ENCODE measurements around the gene CTNNAL1. TPM values are rescaled to one million over a fixed set of nuclear protein-coding genes. Genes with fewer than 3 reads are reported as not detected.
"Not testable (repeated sequence)": the region's sequence is repeated elsewhere in the genome, so short reads cannot be mapped to it uniquely, and the experiment has no call there.

Gene CTNNAL1, protein sequence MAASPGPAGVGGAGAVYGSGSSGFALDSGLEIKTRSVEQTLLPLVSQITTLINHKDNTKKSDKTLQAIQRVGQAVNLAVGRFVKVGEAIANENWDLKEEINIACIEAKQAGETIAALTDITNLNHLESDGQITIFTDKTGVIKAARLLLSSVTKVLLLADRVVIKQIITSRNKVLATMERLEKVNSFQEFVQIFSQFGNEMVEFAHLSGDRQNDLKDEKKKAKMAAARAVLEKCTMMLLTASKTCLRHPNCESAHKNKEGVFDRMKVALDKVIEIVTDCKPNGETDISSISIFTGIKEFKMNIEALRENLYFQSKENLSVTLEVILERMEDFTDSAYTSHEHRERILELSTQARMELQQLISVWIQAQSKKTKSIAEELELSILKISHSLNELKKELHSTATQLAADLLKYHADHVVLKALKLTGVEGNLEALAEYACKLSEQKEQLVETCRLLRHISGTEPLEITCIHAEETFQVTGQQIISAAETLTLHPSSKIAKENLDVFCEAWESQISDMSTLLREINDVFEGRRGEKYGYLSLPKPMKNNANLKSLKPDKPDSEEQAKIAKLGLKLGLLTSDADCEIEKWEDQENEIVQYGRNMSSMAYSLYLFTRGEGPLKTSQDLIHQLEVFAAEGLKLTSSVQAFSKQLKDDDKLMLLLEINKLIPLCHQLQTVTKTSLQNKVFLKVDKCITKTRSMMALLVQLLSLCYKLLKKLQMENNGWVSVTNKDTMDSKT
- total RNA-seq = 21.7 TPM

GRCh38 chr9:109012876-109013678, at the start of gene CTNNAL1:
TSS of gene CTNNAL1 (minus strand) at chr9:109013499. CDS start at chr9:109013442, 57 bp downstream.
- DNase-seq (ENCODE audit: low spot score) = peak; percentile 93

DNA sequence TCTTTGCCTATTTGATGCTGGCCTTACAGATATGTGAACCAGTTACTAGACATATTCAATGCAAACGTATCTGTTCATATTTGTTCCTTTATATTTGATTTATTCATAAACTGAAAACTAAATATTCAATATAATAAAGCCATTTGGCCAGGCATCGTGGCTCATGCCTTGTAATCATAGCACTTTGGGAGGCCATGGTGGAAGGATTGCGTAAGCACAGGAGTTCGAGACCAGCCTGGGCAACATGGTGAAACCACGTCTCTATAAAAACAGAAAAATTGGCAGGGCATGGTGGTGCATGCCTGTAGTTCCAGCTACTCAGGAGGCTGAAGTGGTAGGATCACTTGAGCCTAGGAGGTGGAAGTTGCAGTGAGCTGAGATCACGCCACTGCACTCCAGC, 49.2 kb upstream of the CTNNAL1 start:
- no peak for DNase-seq (ENCODE audit: low spot score)

- no peak for DNase-seq (ENCODE audit: low spot score)
Observed at GRCh38 chr9:109060191-109060590, 46.9 kb upstream of the CTNNAL1 start.

DNA sequence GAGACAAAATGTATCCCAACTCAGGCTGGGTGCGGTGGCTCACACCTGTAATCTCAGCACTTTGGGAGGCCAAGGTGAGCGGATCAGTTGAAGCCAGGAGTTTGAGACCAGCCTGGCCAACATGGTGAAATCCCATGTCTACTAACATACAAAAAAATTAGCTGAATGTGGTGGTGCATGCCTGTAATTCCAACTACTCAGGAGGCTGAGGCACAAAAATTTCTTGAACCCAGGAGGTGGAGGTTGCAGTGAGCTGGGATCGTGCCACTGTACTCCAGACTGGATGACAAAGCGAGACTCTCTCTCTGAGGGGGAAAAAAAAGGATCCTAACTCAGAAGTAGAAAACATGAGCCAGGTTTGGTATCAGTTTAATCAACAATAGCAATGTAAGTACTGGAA, 39.8 kb upstream of the CTNNAL1 start:
- not testable (repeated sequence) for DNase-seq (ENCODE audit: low spot score)

DNA sequence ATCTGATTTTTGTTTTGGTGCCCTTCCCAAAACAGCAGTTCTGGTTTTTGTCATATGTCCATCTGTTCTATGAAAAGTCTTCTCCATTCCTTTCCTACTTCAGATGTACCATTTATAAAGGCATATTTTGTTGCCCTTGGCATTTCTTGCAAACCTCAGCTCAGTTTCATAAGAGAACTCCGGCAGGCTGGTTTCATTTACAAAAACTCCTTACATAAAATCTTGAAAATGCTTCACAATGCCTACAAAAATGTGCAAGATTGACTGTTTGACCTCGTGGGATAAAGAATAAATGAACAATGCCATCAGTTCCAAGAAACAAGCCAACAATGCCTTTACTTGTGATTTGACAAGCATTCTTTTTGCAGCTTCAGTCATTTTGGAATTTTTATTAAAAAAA, 39.1 kb upstream of the CTNNAL1 start:
- DNase-seq (ENCODE audit: low spot score) = no peak

- DNase-seq (ENCODE audit: low spot score) = no peak
Observed at GRCh38 chr9:109051733-109052132, 38.4 kb upstream of the CTNNAL1 start.

- no peak for DNase-seq (ENCODE audit: low spot score)
Observed at GRCh38 chr9:109050444-109050843, 37.1 kb upstream of the CTNNAL1 start.

- DNase-seq (ENCODE audit: low spot score) = no peak
Observed at GRCh38 chr9:109048822-109049221, 35.5 kb upstream of the CTNNAL1 start.

GRCh38 chr9:109047259-109047658, 34.0 kb upstream of the CTNNAL1 start:
- no peak for DNase-seq (ENCODE audit: low spot score)

DNA sequence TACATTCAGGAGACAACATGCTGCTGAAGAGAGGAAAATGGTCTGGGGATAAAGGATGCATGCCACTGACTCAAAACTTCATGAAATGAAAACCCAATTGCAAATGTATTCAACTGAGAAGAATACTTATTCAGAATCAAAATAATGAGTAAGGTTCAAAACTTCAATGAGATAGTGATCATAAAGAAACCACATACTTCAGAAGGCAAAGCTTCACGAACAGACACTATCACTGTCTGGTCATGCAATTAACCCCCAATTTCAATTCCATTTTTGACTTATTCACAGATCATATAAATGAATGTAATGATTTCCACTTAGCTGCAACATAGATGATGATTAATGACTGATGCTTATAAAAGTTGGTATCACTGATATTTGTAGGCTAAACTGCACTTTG, 33.0 kb upstream of the CTNNAL1 start:
- DNase-seq (ENCODE audit: low spot score) = no peak

DNA sequence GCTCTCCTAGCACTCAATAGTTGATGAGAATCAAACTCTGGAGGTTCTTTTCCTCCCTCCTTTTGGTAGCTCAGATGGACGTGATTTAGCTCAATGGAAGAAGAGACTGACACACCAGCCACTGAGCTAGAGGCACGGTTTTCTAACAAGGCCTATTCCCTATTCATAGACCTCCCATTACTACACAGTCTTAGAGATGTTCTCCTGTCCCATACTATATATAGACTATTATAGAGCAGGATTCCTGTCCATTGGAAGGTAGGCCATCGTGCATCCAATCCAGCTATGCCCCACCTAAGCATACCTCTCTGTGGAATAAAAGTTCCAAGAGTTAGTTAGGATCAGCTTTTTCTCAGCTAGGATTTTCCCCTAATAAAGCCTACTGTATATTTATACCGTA, 30.3 kb upstream of the CTNNAL1 start:
- no peak for DNase-seq (ENCODE audit: low spot score)

DNA sequence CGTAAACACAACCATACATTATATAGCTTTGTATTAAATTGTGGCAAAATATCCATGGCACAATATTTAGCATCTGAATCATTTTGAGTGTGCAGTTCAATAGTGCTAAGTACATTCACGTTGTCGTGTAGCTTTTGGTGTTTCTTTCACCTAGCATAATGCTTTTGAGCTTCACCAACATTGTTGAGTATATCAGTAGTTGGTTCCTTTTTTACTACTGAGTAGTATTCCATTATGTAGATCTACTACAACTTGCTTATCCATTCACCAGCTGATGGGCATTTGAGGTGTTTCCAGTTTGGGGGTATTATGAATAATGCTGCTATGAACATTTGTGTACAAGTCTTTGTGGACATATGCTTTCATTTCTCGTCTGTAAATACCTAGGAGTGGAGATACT, 27.3 kb upstream of the CTNNAL1 start:
- DNase-seq (ENCODE audit: low spot score) = no peak

GRCh38 chr9:109039539-109039938, 26.2 kb upstream of the CTNNAL1 start:
- DNase-seq (ENCODE audit: low spot score) = no peak

DNA sequence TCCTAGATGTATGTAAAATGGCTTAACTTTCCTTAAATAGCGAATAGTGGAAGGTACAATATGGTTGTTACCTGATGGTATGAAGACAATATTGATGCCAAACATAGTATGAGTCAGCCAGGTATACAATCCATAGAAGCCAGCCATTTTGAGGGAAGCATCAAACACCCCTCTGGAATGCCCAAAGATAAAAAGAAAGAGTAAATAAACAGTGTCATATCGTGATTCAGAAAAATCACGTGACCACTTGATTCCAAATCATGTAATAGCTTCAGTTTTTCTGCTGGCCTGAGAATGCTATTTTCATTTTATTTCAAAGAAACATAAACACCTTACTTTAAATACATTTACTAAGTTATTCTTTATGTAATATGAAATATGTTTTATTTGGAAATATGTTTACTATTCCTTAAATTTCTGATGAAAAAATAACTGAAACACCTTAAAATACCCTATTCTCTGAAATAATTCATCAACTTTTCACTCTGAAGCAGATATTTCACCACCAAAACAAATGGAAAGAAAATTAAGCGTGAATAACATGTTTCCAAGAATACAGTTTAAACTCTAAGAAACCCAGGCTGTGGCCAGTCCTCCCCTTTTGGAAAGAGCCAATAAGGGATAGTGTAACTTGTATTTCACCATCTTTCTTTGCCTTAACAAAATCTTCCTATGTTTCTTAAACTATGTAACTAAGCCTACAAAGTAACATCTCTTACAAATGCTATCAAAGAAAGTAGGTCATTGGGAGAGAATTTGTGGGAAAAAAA, 24.8 kb upstream of the CTNNAL1 start:
- DNase-seq (ENCODE audit: low spot score) = no peak

DNA sequence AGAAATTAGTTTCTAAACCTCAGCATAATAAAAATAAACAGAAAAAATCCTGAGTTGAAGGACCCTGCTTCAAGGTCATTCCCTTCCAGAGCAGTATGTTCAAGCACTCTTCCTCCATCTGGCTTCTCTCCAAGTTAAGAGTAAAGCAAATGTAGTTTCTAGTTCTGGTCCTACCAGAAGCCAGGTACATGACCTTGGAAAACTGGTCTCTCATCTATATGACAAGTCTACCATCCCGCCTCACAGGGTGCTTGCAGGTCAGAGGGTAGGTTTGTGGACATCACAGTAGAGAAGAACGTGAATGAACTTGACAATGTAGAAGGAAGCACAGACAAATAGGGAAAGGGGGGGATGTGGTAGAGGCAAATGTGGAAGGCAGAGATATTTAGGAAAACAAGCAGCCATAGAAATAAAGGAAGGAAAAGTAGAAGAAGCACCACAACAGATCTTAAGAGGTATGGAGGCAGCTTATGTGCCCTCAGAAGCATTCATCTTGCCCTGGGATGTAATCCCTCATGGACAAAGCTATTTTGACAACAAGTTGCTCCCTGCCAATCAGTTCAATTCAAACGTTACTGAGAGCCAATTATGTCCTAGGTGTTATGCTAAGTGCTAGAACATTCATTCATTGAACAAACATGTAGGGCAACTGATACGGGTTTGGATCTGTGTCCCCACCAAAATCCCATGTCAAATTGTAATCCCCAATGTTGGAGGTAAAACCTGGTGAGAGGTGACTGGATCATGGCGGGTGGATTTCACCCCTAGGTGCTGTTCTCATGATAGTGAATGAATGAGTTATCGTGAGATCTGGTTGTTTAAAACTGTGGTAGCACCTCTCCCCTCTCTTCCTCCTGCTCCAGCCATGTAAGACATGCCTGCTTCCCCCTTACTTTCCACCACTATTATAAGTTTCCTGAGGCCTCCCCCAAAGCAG, 23.7 kb upstream of the CTNNAL1 start:
- no peak for DNase-seq (ENCODE audit: low spot score)

GRCh38 chr9:109035684-109036423, 22.6 kb upstream of the CTNNAL1 start:
- DNase-seq (ENCODE audit: low spot score) = peak; percentile 69

GRCh38 chr9:109033941-109034700, 20.8 kb upstream of the CTNNAL1 start:
- no peak for DNase-seq (ENCODE audit: low spot score)

GRCh38 chr9:109031241-109031640, 17.9 kb upstream of the CTNNAL1 start:
- DNase-seq (ENCODE audit: low spot score) = no peak

- DNase-seq (ENCODE audit: low spot score) = no peak
Observed at GRCh38 chr9:109030426-109030825, 17.1 kb upstream of the CTNNAL1 start.

Measured in mucosa of gallbladder (tissue), 1 donor.